ENCODE results near the gene TUBA4B. TPM values are rescaled to one million over a fixed set of nuclear protein-coding genes. Genes with fewer than 3 reads are reported as not detected.

The TUBA4B gene
- total RNA-seq, 6 experiments from 2014 or later: 0.27 to 2.0 (median 0.57) TPM; not detected in 2

DNA sequence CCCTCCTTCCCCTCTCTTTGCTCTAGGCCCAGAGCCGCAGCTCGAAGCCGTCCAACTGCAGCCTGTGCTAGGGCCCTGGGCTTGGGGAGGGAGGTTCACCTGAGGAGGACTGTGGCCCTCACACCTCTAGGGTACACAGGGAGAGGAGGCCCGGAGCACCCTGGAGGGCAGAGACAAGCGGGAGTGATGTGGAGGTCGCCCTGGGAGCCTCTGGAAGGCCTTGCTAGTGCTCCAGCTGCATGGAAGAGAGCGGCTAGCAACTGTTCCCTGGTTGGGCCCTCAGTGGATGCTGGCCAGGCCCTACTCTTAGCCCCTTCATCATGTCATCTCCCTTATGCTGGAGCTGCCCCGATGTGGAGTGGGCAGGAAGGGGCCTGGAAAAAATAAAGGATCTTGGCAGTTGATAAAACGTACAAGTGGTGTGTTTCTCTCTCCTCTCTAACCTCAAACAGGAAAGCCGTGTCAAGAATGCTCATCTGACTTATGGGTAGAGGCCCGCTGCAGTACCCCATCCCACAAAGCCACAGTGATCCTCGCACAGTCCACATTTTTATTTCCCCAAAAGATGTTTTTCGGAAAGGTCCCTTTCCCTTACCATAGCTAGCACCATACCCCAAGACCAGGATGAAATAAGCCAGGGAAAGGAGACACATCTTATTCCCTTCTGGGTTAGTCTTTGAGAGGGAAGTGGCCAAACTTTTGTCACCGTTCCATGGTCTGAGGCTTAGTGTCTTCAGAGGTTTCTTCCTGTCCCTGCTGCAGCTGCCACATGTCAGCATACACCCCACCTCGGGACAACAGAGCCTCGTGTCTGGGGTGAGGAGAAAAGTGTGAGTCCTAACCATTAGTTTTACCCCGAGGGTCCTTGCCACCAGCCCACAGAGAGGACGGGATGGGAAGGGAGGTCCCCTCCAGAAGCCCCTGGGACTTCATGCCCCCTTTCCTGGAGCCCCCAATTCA lies 43.5 kb upstream of the TUBA4B start:
- ATAC-seq (no peak), DNase-seq (no peak)
- Histone ChIP-seq H3K4me1 (peaks cover 0 to 24% (median 8%) of the 10 kb centered on the region in 4 donors), H3K27ac (peak overlapping the region in 1 of 3 donors; percentile 95), H3K9me3 (no peaks in the 10 kb centered on the region), H3K36me3 (peaks cover 0 to 51% (median 5%) of the 10 kb centered on the region in 4 donors), H3K4me3 (no peak overlapping the region), H3K27me3 (no peaks in the 10 kb centered on the region)
- TF ChIP-seq, protein P1, sequence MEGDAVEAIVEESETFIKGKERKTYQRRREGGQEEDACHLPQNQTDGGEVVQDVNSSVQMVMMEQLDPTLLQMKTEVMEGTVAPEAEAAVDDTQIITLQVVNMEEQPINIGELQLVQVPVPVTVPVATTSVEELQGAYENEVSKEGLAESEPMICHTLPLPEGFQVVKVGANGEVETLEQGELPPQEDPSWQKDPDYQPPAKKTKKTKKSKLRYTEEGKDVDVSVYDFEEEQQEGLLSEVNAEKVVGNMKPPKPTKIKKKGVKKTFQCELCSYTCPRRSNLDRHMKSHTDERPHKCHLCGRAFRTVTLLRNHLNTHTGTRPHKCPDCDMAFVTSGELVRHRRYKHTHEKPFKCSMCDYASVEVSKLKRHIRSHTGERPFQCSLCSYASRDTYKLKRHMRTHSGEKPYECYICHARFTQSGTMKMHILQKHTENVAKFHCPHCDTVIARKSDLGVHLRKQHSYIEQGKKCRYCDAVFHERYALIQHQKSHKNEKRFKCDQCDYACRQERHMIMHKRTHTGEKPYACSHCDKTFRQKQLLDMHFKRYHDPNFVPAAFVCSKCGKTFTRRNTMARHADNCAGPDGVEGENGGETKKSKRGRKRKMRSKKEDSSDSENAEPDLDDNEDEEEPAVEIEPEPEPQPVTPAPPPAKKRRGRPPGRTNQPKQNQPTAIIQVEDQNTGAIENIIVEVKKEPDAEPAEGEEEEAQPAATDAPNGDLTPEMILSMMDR (IDR thresholded peaks at IDR 0.05): no peak
- TF ChIP-seq POLR2A (IDR thresholded peaks at IDR 0.05): no peak
- 55% methylated on average over 9 of the region's 18 CpGs for WGBS (ENCODE audit: insufficient coverage, low coverage, low lambda C conversion rate, missing lambda C conversion rate)
- intact Hi-C loops (cut with DNase I): loop anchor here (5.0 kb wide), 2 partner anchors 37 to 47 kb away; partner anchors contain the start of genes NHEJ1 (in 1 of the 2) and SLC23A3 (in 1 of the 2)

DNA sequence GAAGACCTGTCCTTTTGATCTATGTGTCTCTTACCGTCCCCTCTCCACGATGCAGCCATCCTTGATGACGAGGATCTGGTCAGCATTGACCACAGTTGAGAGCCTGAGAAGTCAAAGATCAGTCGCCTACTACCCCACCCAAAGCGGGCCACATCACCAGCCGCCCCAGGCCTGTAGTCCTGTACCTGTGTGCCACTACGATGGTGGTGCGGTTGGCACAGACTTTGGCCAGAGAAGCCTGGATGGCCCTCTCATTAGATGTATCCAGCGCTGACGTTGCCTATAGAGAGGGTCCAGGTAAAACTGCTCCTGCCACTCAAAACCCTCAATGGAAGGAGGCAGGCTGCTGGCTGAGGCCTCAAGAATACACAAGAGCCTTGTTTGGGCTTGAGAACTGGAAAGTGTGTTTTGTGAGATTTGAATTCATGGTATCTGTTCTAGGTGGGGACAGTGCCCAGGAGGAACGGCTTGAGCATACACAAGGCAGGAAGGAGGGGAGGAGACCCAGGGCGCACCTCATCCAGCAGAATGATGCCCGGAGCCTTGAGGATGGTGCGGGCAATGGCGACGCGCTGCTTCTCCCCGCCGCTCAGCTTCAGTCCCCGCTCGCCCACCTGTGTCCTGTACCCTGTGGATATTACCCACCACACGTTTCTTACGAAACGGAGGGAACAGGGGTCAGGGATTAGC lies 42.7 kb upstream of the TUBA4B start:
- ATAC-seq (no peak), DNase-seq (peak in 1 of 3 donors; percentile 43)
- Histone ChIP-seq H3K9me3 (no peaks in the 10 kb centered on the region), H3K4me1 (peaks cover 0 to 24% (median 8%) of the 10 kb centered on the region in 4 donors), H3K4me3 (no peak overlapping the region), H3K27ac (no peak overlapping the region), H3K27me3 (no peaks in the 10 kb centered on the region), H3K36me3 (peaks cover 0 to 59% (median 5%) of the 10 kb centered on the region in 4 donors)
- 95% methylated on average over 7 of the region's 24 CpGs for WGBS (ENCODE audit: insufficient coverage, low coverage, low lambda C conversion rate, missing lambda C conversion rate)
- intact Hi-C loops (cut with DNase I): loop anchor here in 1 of 2 donors (5.0 kb wide), 1 partner anchor 48 kb away; the partner anchor contains the start of gene NHEJ1
- no peak for TF ChIP-seq POLR2A (IDR thresholded peaks at IDR 0.05)
- TF ChIP-seq, protein P1 (IDR thresholded peaks at IDR 0.05): no peak

DNA sequence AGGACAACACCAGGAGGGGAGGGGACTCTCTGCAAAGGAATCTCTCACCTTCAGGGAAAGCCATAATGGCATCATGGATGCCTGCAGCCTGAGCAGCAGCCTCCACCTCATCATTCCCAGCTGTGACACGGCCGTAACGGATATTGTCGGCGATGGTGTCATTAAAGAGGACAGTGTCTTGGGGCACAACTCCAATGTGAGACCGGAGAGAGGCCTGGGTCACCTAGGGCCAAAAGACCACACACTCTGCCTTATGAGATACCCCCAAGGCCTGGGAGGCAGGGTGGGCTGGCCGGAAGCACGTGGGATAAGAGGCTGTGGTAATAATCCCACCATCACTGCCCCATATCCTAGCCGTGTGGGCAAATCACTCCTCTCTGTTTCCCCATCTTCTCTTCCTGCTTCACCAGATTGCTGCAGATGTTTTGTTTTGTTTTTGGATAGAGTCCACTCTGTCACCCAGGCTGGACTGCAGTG lies 42.1 kb upstream of the TUBA4B start:
- peak in 1 of 3 donors; percentile 40 for DNase-seq

DNA sequence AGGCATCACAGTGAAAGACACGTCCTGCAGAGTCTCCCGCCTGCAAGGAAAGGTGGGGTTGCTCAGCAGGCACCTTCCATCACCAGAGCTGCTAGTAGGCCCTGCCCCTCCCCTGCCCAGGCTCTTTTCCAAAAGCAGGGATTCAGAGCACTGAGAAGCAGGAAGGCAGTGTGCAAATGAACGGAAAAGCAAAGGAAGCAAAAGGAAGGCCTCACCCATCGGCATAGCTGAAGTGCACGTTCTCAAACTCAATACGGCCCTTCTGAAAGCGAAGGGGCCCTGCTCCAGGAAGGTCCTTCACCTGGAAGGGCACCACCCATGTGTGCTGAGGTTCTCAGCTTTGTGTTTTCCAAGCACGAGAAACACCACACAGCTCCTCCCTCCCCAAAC lies 40.0 kb upstream of the TUBA4B start:
- H3K4me3 ChIP-seq: no peak overlapping the region
- peaks cover 0 to 24% (median 9%) of the 10 kb centered on the region in 4 donors for H3K4me1 ChIP-seq
- H3K36me3 ChIP-seq: peaks cover 0 to 60% (median 5%) of the 10 kb centered on the region in 4 donors
- TF ChIP-seq POLR2A (IDR thresholded peaks at IDR 0.05): no peak
- TF ChIP-seq, protein P1 (IDR thresholded peaks at IDR 0.05): no peak
- intact Hi-C loops (cut with DNase I): loop anchor here in 1 of 2 donors (5.0 kb wide), 1 partner anchor 51 kb away; the partner anchor contains the start of gene NHEJ1
- no peak overlapping the region for H3K27ac ChIP-seq
- H3K27me3 ChIP-seq: no peaks in the 10 kb centered on the region
- WGBS (ENCODE audit: insufficient coverage, low coverage, low lambda C conversion rate, missing lambda C conversion rate): 84% methylated on average over 8 of the region's 8 CpGs
- H3K9me3 ChIP-seq: no peaks in the 10 kb centered on the region
- DNase-seq (no peak), ATAC-seq (no peak)

More for the DNA sequence above, 42.1 kb upstream of the TUBA4B start:
- H3K4me3 ChIP-seq: no peak overlapping the region
- TF ChIP-seq POLR2A (IDR thresholded peaks at IDR 0.05): no peak
- TF ChIP-seq, protein P1 (IDR thresholded peaks at IDR 0.05): no peak
- no peak overlapping the region for H3K27ac ChIP-seq
- 89% methylated on average over 7 of the region's 9 CpGs for WGBS (ENCODE audit: insufficient coverage, low coverage, low lambda C conversion rate, missing lambda C conversion rate)
- ATAC-seq: no peak
- H3K27me3 ChIP-seq: no peaks in the 10 kb centered on the region
- H3K36me3 ChIP-seq: peaks cover 0 to 60% (median 5%) of the 10 kb centered on the region in 4 donors
- no peaks in the 10 kb centered on the region for H3K9me3 ChIP-seq
- intact Hi-C loops (cut with DNase I): loop anchor here in 1 of 2 donors (5.0 kb wide), 1 partner anchor 49 kb away; the partner anchor contains the start of gene NHEJ1
- H3K4me1 ChIP-seq: peaks cover 0 to 24% (median 8%) of the 10 kb centered on the region in 4 donors
